CD14-positive monocyte (primary cell): ENCODE measurements around the gene TMEM214. TPM values are rescaled to one million over a fixed set of nuclear protein-coding genes. Genes with fewer than 3 reads are reported as not detected.

Experiments
- DNase-seq, 3 donors: peaks; one replicate each; pipeline ENCODE4 v3.0.0-alpha.2; 2011 to 2022
- H2AFZ ChIP-seq: 2 replicates; pipeline ENCODE4 v1.6.0; 2012; ENCODE audit warnings: mild to moderate bottlenecking, low read depth, low read length, inconsistent platforms; ENCODE audit not compliant: insufficient read depth, poor library complexity, severe bottlenecking
- H3K27ac ChIP-seq, 2 donors: 1 replicate in 1 of 2; 2 replicates in 1 of 2; pipeline ENCODE4 v1.5.1; 2012 to 2013; ENCODE audit warnings: low read length in 2 of 2, control low read depth in 1 of 2, inconsistent platforms in 1 of 2, low read depth in 1 of 2, mild to moderate bottlenecking in 1 of 2
- H3K27me3 ChIP-seq, 2 donors: one replicate each; pipeline versions ENCODE4 v1.6.0 to v1.6.1; 2011 to 2013; ENCODE audit warnings: low read length in 2 of 2; ENCODE audit not compliant: control insufficient read depth in 2 of 2, insufficient read depth in 2 of 2
- H3K36me3 ChIP-seq, 2 donors: replicated peaks in 1 of 2; 1 replicate in 1 of 2; 2 replicates in 1 of 2; pipeline versions ENCODE4 v1.5.1 to v1.6.1; 2012 to 2013; ENCODE audit warnings: low read length in 2 of 2, control low read depth in 1 of 2, inconsistent platforms in 1 of 2, mild to moderate bottlenecking in 1 of 2; ENCODE audit not compliant: insufficient read depth in 2 of 2, control insufficient read depth in 1 of 2
- H3K4me1 ChIP-seq, 2 donors: 1 replicate in 1 of 2; 2 replicates in 1 of 2; pipeline versions ENCODE4 v1.5.1 to v1.6.1; 2012 to 2013; ENCODE audit warnings: low read length in 2 of 2, control low read depth in 1 of 2, inconsistent platforms in 1 of 2, mild to moderate bottlenecking in 1 of 2, moderate library complexity in 1 of 2; ENCODE audit not compliant: insufficient read depth in 2 of 2, control insufficient read depth in 1 of 2
- H3K4me2 ChIP-seq: replicated peaks from 2 replicates; pipeline ENCODE3; 2012; ENCODE audit warnings: low read length, moderate library complexity, mild to moderate bottlenecking; ENCODE audit not compliant: poor library complexity, severe bottlenecking; ENCODE audit errors: extremely low read depth
- H3K4me3 ChIP-seq, 3 experiments: fragments of 200-600 bp in 1 of 3; sonication (generic) in 1 of 3; replicated peaks in 1 of 3; 1 replicate in 2 of 3; 2 replicates in 1 of 3; pipeline ENCODE4 v1.5.1; 2011 to 2013; ENCODE audit warnings: low read length in 3 of 3, mild to moderate bottlenecking in 3 of 3, control low read depth in 2 of 3, low read depth in 2 of 3, inconsistent platforms in 1 of 3, moderate library complexity in 1 of 3
- H3K79me2 ChIP-seq: 2 replicates; pipeline ENCODE4 v1.6.0; 2012; ENCODE audit warnings: mild to moderate bottlenecking, control low read depth, inconsistent platforms, low read length, moderate library complexity; ENCODE audit not compliant: insufficient read depth
- H3K9ac ChIP-seq: 2 replicates; pipeline ENCODE4 v1.6.0; 2017; ENCODE audit warnings: low read length, mild to moderate bottlenecking; ENCODE audit not compliant: insufficient read depth, poor library complexity, severe bottlenecking
- H3K9me3 ChIP-seq, 2 donors: replicated peaks in 1 of 2; 1 replicate in 1 of 2; 2 replicates in 1 of 2; pipeline versions ENCODE4 v1.5.1 to v1.6.1; 2012 to 2013; ENCODE audit warnings: low read length in 2 of 2, control low read depth in 1 of 2; ENCODE audit not compliant: control insufficient read depth in 1 of 2, insufficient read depth in 1 of 2
- H4K20me1 ChIP-seq: 2 replicates; pipeline ENCODE4 v1.6.0; 2012; ENCODE audit warnings: mild to moderate bottlenecking, low read length, control low read depth, moderate library complexity; ENCODE audit not compliant: insufficient read depth
- H3K27ac Mint-ChIP-seq, 7 donors: one replicate each; pipeline ENCODE4 v1.8.0; 2020; ENCODE audit warnings: mild to moderate bottlenecking in 7 of 7, mixed read lengths in 7 of 7, moderate library complexity in 6 of 7, inconsistent platforms in 2 of 7
- H3K27me3 Mint-ChIP-seq, 3 donors: one replicate each; pipeline ENCODE4 v1.8.0; 2021 to 2022; ENCODE audit warnings: low read depth in 3 of 3, mild to moderate bottlenecking in 3 of 3, mixed read lengths in 3 of 3, moderate library complexity in 3 of 3, inconsistent platforms in 1 of 3
- H3K36me3 Mint-ChIP-seq, 2 donors: one replicate each; pipeline ENCODE4 v1.8.0; 2020; ENCODE audit warnings: mixed read lengths in 2 of 2, inconsistent platforms in 1 of 2, mild to moderate bottlenecking in 1 of 2
- H3K4me1 Mint-ChIP-seq: one replicate; pipeline ENCODE4 v1.8.0; 2020; ENCODE audit warnings: mild to moderate bottlenecking, mixed read lengths
- H3K4me3 Mint-ChIP-seq, 2 donors: one replicate each; pipeline ENCODE4 v1.8.0; 2020; ENCODE audit warnings: mild to moderate bottlenecking in 2 of 2, mixed read lengths in 2 of 2, moderate library complexity in 1 of 2
- H3K9me3 Mint-ChIP-seq, 7 donors: one replicate each; pipeline ENCODE4 v1.8.0; 2020 to 2022; ENCODE audit warnings: mixed read lengths in 7 of 7, mild to moderate bottlenecking in 6 of 7, moderate library complexity in 6 of 7, inconsistent platforms in 2 of 7
- WGBS: methylation state at CpG from one replicate; pipeline ENCODE4 v1.1.5; 2013; ENCODE audit warnings: missing lambda C conversion rate; ENCODE audit not compliant: insufficient coverage; 5-methylcytosine and 5-hydroxymethylcytosine counted together
- intact Hi-C, 2 donors: fragments of 100-400 bp; cut with micrococcal nuclease; formaldehyde crosslinking; loops; one replicate each; pipeline versions ENCODE4 v1.15.0 to v1.15.1; 2023
- polyA plus RNA-seq, 3 donors: library from polyadenylated mRNA; depleted of rRNA in 1 of 3; unstranded in 2 of 3; stranded (reverse) in 1 of 3; fragments of 300-500 nt in 2 of 3; fragments of >200 nt in 1 of 3; fragmentation: Illumina TruSeq in 2 of 3; gene quantifications; 1 replicate in 2 of 3; 2 replicates in 1 of 3; pipeline ENCODE4 v1.2.3, GENCODE V29; 2012 to 2021
- TF ChIP-seq, protein P1 (sequence below): fragments of 200-600 bp; IDR thresholded peaks from one replicate; pipeline ENCODE4 v1.8.0; 2022; ENCODE audit warnings: antibody characterized with exemption, mild to moderate bottlenecking

TMEM214 gene
- polyA plus RNA-seq, 3 donors, result 18.3 to 61.7 (median 26.9) TPM

GRCh38 chr2:27089111-27089954 lies 56.6 kb downstream of the TMEM214 start:
- H3K27me3 Mint-ChIP-seq, result peaks cover 0 to 7% (median 6%) of the 10 kb centered on the region in 3 donors
- no peaks in the 10 kb centered on the region for H3K36me3 ChIP-seq
- no peak overlapping the region for H3K9ac ChIP-seq
- no peak overlapping the region for H3K4me3 ChIP-seq
- no peak overlapping the region for H3K27ac ChIP-seq
- H3K27me3 ChIP-seq, result no peaks in the 10 kb centered on the region
- WGBS, result 97% methylated on average over 12 of the region's 14 CpGs
- no peak for DNase-seq
- no peak overlapping the region for H3K4me2 ChIP-seq
- intact Hi-C loops, result loop anchor here (5.0 kb wide), 2 partner anchors 37 to 123 kb away; partner anchors contain the start of genes AGBL5 (in 2 of the 2), ATRAID (in 1 of the 2) and SLC5A6 (in 1 of the 2)
- TF ChIP-seq, protein P1, sequence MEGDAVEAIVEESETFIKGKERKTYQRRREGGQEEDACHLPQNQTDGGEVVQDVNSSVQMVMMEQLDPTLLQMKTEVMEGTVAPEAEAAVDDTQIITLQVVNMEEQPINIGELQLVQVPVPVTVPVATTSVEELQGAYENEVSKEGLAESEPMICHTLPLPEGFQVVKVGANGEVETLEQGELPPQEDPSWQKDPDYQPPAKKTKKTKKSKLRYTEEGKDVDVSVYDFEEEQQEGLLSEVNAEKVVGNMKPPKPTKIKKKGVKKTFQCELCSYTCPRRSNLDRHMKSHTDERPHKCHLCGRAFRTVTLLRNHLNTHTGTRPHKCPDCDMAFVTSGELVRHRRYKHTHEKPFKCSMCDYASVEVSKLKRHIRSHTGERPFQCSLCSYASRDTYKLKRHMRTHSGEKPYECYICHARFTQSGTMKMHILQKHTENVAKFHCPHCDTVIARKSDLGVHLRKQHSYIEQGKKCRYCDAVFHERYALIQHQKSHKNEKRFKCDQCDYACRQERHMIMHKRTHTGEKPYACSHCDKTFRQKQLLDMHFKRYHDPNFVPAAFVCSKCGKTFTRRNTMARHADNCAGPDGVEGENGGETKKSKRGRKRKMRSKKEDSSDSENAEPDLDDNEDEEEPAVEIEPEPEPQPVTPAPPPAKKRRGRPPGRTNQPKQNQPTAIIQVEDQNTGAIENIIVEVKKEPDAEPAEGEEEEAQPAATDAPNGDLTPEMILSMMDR, result no peak
- H2AFZ ChIP-seq, result no peak overlapping the region
- no peaks in the 10 kb centered on the region for H4K20me1 ChIP-seq
- H3K9me3 Mint-ChIP-seq, result no peaks in the 10 kb centered on the region
- H3K27ac Mint-ChIP-seq, result no peak overlapping the region
- no peaks in the 10 kb centered on the region for H3K9me3 ChIP-seq
- H3K4me1 ChIP-seq, result peaks cover 18 to 25% of the 10 kb centered on the region in 2 donors
- peaks cover 0 to 3% of the 10 kb centered on the region in 2 donors for H3K36me3 Mint-ChIP-seq
- H3K4me3 Mint-ChIP-seq, result no peak overlapping the region
- H3K4me1 Mint-ChIP-seq, result peaks cover 21% of the 10 kb centered on the region
- H3K79me2 ChIP-seq, result no peaks in the 10 kb centered on the region

Other genes starting within 250 kb of the TMEM214 start
- under 1 TPM in 1 of 3 donors, not detected in 2; 0.24 TPM for gene CENPA, start 246.9 kb upstream of the TMEM214 start, polyA plus RNA-seq
- not detected for gene DPYSL5, start 184.8 kb upstream of the TMEM214 start, polyA plus RNA-seq
- 10 to 100 TPM in 1 of 3 donors, 1 to 10 TPM in 2; 2.4 to 14.4 (median 3.5) TPM for gene MAPRE3, start 62.3 kb upstream of the TMEM214 start, polyA plus RNA-seq
- gene AGBL5, start 18.7 kb downstream of the TMEM214 start, polyA plus RNA-seq, result 1 to 10 TPM; 4.4 to 4.8 (median 4.6) TPM
- gene OST4, start 38.7 kb downstream of the TMEM214 start, polyA plus RNA-seq, result 100 to 1,000 TPM; 209 to 635 (median 615) TPM
- gene EMILIN1, start 45.6 kb downstream of the TMEM214 start, polyA plus RNA-seq, result 1 to 10 TPM in 1 of 3 donors, under 1 TPM in 2; 0.43 to 1.0 (median 0.44) TPM
- 1 to 10 TPM; 3.4 to 7.3 (median 6.6) TPM for gene KHK, start 53.8 kb downstream of the TMEM214 start, polyA plus RNA-seq
- gene CGREF1, start 86.2 kb downstream of the TMEM214 start, polyA plus RNA-seq, result not detected
- gene ABHD1, start 90.8 kb downstream of the TMEM214 start, polyA plus RNA-seq, result 1 to 10 TPM in 1 of 3 donors, under 1 TPM in 2; 0.08 to 1.2 (median 0.25) TPM
- 10 to 100 TPM; 70.0 to 78.2 (median 71.7) TPM for gene PREB, start 101.7 kb downstream of the TMEM214 start, polyA plus RNA-seq
- gene PRR30, start 106.4 kb downstream of the TMEM214 start, polyA plus RNA-seq, result not detected
- not detected for gene TCF23, start 116.0 kb downstream of the TMEM214 start, polyA plus RNA-seq
- gene ATRAID, start 179.1 kb downstream of the TMEM214 start, polyA plus RNA-seq, result 100 to 1,000 TPM; 120 to 298 (median 287) TPM
- gene SLC5A6, start 179.3 kb downstream of the TMEM214 start, polyA plus RNA-seq, result 10 to 100 TPM in 2 of 3 donors, 1 to 10 TPM in 1; 8.1 to 21.7 (median 10.2) TPM
- 10 to 100 TPM in 1 of 3 donors, 1 to 10 TPM in 1, under 1 TPM in 1; 0.71 to 17.3 (median 1.7) TPM for gene CAD, start 184.4 kb downstream of the TMEM214 start, polyA plus RNA-seq
- gene SLC30A3, start 230.1 kb downstream of the TMEM214 start, polyA plus RNA-seq, result under 1 TPM in 1 of 3 donors, not detected in 2; 0.08 TPM
- not detected for gene DNAJC5G, start 242.5 kb downstream of the TMEM214 start, polyA plus RNA-seq
- gene TRIM54, start 249.5 kb downstream of the TMEM214 start, polyA plus RNA-seq, result not detected